Suprapubic skin (tissue), 4 donors: ENCODE measurements around the gene AFF1. TPM values are rescaled to one million over a fixed set of nuclear protein-coding genes. Genes with fewer than 3 reads are reported as not detected.

ENCODE experiments used
- DNase-seq, 2 donors: peaks; one replicate each; pipeline ENCODE4 v3.0.0-alpha.2; 2019; ENCODE audit warnings: low spot score in 2 of 2
- H3K27ac ChIP-seq: fragments of 200-600 bp; sonication (generic); one replicate; pipeline ENCODE4 v1.5.1; 2019
- H3K27me3 ChIP-seq: fragments of 200-600 bp; sonication (generic); one replicate; pipeline ENCODE4 v1.5.1; 2019
- H3K36me3 ChIP-seq: fragments of 200-600 bp; sonication (generic); one replicate; pipeline ENCODE4 v1.5.1; 2019
- H3K4me1 ChIP-seq: fragments of 200-600 bp; sonication (generic); one replicate; pipeline ENCODE4 v1.5.1; 2019
- H3K4me3 ChIP-seq: fragments of 200-600 bp; sonication (generic); one replicate; pipeline ENCODE4 v1.5.1; 2019; ENCODE audit warnings: mild to moderate bottlenecking
- H3K9me3 ChIP-seq: fragments of 200-600 bp; sonication (generic); one replicate; pipeline ENCODE4 v1.5.1; 2019
- EP300 ChIP-seq: sonication (generic); formaldehyde crosslinking; IDR thresholded peaks from one replicate; pipeline ENCODE4 v1.6.1; 2017; ENCODE audit warnings: antibody characterized with exemption
- POLR2A ChIP-seq, 2 donors: fragments of 450-650 bp; IDR thresholded peaks; one replicate each; pipeline ENCODE4 v1.6.1; 2017; ENCODE audit warnings: antibody characterized with exemption in 2 of 2, mild to moderate bottlenecking in 2 of 2, moderate library complexity in 2 of 2
- POLR2AphosphoS5 ChIP-seq, 3 donors: sonication (generic); formaldehyde crosslinking; IDR thresholded peaks; one replicate each; pipeline ENCODE4 v1.6.1; 2017; ENCODE audit warnings: antibody characterized with exemption in 3 of 3
- WGBS: methylation state at CpG from one replicate; pipeline ENCODE4 v1.1.5; 2018; 5-methylcytosine and 5-hydroxymethylcytosine counted together
- total RNA-seq, 4 donors: library from RNA; depleted of rRNA; stranded (reverse); fragments of >200 nt; gene quantifications; one replicate each; pipeline ENCODE4 v1.1.0, GENCODE V29; 2016
- TF ChIP-seq, protein P1 (sequence below), 2 donors: fragments of 200-600 bp in 1 of 2; fragments of 450-650 bp in 1 of 2; sonication (generic) in 1 of 2; IDR thresholded peaks; one replicate each; pipeline ENCODE4 v1.5.1; 2016 to 2019; ENCODE audit warnings: antibody characterized with exemption in 2 of 2, mild to moderate bottlenecking in 1 of 2, moderate library complexity in 1 of 2

Gene AFF1, protein sequence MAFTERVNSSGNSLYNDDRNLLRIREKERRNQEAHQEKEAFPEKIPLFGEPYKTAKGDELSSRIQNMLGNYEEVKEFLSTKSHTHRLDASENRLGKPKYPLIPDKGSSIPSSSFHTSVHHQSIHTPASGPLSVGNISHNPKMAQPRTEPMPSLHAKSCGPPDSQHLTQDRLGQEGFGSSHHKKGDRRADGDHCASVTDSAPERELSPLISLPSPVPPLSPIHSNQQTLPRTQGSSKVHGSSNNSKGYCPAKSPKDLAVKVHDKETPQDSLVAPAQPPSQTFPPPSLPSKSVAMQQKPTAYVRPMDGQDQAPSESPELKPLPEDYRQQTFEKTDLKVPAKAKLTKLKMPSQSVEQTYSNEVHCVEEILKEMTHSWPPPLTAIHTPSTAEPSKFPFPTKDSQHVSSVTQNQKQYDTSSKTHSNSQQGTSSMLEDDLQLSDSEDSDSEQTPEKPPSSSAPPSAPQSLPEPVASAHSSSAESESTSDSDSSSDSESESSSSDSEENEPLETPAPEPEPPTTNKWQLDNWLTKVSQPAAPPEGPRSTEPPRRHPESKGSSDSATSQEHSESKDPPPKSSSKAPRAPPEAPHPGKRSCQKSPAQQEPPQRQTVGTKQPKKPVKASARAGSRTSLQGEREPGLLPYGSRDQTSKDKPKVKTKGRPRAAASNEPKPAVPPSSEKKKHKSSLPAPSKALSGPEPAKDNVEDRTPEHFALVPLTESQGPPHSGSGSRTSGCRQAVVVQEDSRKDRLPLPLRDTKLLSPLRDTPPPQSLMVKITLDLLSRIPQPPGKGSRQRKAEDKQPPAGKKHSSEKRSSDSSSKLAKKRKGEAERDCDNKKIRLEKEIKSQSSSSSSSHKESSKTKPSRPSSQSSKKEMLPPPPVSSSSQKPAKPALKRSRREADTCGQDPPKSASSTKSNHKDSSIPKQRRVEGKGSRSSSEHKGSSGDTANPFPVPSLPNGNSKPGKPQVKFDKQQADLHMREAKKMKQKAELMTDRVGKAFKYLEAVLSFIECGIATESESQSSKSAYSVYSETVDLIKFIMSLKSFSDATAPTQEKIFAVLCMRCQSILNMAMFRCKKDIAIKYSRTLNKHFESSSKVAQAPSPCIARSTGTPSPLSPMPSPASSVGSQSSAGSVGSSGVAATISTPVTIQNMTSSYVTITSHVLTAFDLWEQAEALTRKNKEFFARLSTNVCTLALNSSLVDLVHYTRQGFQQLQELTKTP
- 100 to 1,000 TPM in 2 of 4 donors, 10 to 100 TPM in 2; 67.2 to 175 (median 103) TPM for total RNA-seq

DNA sequence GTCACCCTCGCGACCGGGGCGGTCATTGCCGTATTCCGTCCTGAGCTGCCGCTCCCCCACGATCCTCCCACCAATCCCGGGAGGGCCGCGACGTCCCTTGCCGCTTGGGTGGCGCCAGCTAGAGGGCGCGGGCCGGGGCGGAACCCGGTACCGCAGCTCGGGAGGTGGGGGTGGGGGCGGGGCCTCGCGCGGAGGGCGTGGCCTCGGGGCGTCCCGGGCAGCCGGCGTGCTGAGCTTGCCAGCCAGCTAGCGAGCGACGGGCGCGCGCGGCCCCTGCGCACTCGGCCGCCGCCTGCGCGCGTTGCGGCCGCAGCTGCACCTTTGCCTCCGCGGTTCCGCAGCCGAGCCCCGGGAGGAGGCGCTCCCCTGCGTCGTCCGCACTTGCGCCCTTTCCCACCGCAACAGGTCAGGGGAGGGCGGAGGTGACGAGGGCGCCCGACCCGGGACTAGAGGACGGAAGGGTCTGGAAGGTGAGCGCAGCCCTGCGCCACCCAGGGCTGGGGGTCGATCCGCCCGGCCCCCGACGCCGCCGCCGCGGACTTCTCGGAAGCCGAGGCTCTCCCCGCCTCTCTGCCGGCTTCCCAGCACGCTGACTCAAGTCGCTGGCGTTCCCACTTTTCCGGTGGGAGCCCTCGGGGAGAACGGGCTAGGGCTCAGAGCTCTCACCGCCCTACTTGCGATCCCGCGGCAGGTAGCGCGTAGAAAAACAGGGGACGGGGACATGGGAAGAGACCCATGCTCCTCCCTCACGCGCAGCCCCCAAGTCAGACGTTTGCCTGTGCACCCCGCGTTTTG, at the start of gene AFF1:
Gene AFF1 (plus strand): TSS at position 241 of the 795 bp plus-strand sequence. CDS start 13,523 bp downstream, outside the sequence.
- no peaks in the 10 kb centered on the region for H3K9me3 ChIP-seq
- peaks cover 56% of the 10 kb centered on the region for H3K4me1 ChIP-seq
- WGBS: under 1% methylated on average over 47 of the region's 97 CpGs
- H3K27ac ChIP-seq: peak within 1 kb of the TSS; percentile 99
- TF ChIP-seq EP300 (no peak), POLR2A (IDR thresholded peaks at IDR 0.05) (peak in 1 of 2 donors; percentile 82), POLR2AphosphoS5 (IDR thresholded peaks at IDR 0.05) (peak in 2 of 3 donors; percentile 46 to 83)
- TF ChIP-seq, protein P1, sequence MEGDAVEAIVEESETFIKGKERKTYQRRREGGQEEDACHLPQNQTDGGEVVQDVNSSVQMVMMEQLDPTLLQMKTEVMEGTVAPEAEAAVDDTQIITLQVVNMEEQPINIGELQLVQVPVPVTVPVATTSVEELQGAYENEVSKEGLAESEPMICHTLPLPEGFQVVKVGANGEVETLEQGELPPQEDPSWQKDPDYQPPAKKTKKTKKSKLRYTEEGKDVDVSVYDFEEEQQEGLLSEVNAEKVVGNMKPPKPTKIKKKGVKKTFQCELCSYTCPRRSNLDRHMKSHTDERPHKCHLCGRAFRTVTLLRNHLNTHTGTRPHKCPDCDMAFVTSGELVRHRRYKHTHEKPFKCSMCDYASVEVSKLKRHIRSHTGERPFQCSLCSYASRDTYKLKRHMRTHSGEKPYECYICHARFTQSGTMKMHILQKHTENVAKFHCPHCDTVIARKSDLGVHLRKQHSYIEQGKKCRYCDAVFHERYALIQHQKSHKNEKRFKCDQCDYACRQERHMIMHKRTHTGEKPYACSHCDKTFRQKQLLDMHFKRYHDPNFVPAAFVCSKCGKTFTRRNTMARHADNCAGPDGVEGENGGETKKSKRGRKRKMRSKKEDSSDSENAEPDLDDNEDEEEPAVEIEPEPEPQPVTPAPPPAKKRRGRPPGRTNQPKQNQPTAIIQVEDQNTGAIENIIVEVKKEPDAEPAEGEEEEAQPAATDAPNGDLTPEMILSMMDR (IDR thresholded peaks at IDR 0.05): peak in 1 of 2 donors; percentile 69
- H3K36me3 ChIP-seq: peaks cover 4% of the 10 kb centered on the region
- no peaks in the 10 kb centered on the region for H3K27me3 ChIP-seq
- DNase-seq: peak; percentile 96
- peak within 1 kb of the TSS; percentile 78 for H3K4me3 ChIP-seq

DNA sequence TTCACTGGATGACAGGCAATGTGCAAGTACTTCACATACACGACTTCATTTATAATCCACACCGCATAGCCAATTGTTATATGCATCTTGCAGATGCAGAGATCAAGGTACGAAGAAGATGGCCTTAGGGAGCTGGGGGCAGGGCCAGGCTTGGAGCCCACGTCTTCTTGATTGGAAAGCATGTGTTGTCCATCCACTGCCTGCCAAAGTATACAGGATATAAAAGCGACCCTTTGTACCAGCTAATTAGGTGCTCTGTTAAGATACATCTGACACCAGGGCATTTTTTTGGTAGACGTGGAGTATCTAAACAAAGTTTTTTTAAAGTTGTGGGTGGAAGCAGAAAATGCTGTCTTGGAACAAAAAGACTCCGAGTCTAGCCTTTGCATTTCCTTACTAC, 44.0 kb upstream of the AFF1 start:
- DNase-seq: no peak
- no peaks in the 10 kb centered on the region for H3K27me3 ChIP-seq
- H3K9me3 ChIP-seq: no peaks in the 10 kb centered on the region
- peaks cover 20% of the 10 kb centered on the region for H3K4me1 ChIP-seq
- no peaks in the 10 kb centered on the region for H3K36me3 ChIP-seq
- TF ChIP-seq, protein P1 (IDR thresholded peaks at IDR 0.05): no peak
- TF ChIP-seq POLR2A (IDR thresholded peaks at IDR 0.05): no peak
- WGBS: 42% methylated on average over 7 of the region's 7 CpGs
- H3K4me3 ChIP-seq: peak overlapping the region; percentile 91
- peak overlapping the region; percentile 99 for H3K27ac ChIP-seq

DNA sequence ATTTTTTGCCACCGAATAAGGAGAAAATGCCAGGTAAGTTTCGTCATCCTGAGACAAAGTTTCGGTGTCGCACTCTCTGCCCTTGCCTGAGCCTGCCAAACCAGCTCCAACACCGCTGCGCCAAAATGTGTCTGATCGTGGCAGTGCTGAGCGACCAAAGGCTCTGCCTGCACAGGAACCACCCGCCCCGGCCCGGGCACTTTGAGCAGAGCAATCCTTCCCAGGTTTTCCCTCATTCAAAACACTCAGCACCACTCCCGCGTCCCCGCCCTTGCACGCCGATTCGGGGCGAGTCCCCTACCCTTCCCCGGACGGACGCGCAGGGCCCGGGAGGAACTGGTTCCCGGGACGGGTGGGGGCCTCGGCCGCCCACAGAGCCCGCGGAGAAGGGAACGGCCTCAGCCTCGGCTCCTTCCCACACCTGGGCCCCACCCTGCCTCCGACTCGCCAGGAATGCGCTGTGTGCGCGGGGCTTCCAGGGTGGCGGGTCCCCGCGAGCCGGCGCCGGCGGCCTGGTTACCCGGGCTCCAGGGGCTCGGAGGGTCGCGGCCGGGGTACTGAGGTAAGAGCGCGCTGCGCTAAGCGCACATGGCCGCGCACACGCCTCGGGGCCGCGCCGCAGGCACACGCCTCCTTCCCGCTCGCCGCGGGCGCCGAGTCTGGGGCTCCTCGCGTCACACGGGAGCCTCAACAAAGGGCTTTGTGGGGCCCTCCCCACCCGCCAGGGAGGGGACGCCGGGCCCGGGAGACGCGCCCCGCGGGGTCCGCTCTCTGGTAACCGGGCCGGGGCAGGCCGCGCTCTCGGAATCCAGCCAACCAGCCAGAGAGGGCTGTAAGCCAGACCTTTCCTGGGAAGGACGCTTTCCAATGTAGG, 42.8 kb upstream of the AFF1 start, which contains the start of gene C4orf36:
Gene C4orf36 (minus strand): TSS at position 661 of the 874 bp plus-strand sequence. CDS start 902 bp downstream, outside the sequence.
- Histone ChIP-seq H3K4me1 (peaks cover 24% of the 10 kb centered on the region), H3K27me3 (no peaks in the 10 kb centered on the region), H3K4me3 (peak within 1 kb of the TSS; percentile 91), H3K9me3 (no peaks in the 10 kb centered on the region), H3K36me3 (no peaks in the 10 kb centered on the region), H3K27ac (peak within 1 kb of the TSS; percentile 99)
- WGBS: 3% methylated on average over 29 of the region's 84 CpGs
- TF ChIP-seq POLR2AphosphoS5 (IDR thresholded peaks at IDR 0.05): peak in 2 of 3 donors; percentile 61 to 79
- TF ChIP-seq EP300: no peak
- no peak for TF ChIP-seq POLR2A (IDR thresholded peaks at IDR 0.05)
- DNase-seq: peak; percentile 88

DNA sequence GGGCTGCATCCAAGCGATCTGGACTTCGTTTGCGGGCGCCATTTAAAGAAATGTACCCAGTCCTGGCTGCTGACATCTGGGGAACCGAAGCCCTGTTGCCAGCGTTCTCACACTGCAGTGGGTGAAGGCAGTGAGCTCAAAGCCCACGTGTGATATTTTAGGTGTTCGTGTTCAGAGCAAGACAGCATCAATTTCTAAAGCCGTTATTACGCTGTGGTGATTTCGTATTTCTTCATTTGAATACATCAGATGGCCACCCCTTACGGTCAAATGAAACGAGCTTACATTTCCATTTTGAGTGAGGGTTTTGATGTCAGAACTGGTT, 42.2 kb upstream of the AFF1 start:
- Histone ChIP-seq H3K9me3 (no peaks in the 10 kb centered on the region), H3K36me3 (no peaks in the 10 kb centered on the region), H3K27ac (peak overlapping the region; percentile 99), H3K4me1 (peaks cover 28% of the 10 kb centered on the region), H3K27me3 (no peaks in the 10 kb centered on the region), H3K4me3 (peak overlapping the region; percentile 91)
- 8% methylated on average over 13 of the region's 13 CpGs for WGBS
- DNase-seq: no peak
- TF ChIP-seq EP300 (no peak), POLR2AphosphoS5 (IDR thresholded peaks at IDR 0.05) (no peak)

DNA sequence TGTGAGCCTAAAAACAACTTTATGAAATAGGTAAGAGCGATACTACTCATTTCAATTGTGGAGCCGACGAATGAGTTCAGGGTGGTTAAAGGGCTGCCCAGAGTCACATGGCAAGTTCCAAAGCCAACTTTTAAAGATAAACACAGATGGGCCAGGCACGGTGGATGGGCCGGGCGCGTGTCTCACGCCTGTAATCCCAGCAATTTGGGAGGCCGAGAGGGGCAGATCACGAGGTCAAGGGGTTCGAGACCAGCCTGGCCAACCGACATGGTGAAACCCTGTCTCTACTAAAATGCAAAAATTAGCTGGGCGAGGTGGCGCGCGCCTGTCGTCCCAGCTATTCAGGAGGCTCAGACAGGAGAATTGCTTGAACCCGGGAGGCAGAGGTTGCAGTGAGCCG, 41.7 kb upstream of the AFF1 start:
- TF ChIP-seq EP300: no peak
- TF ChIP-seq, protein P1 (IDR thresholded peaks at IDR 0.05): no peak
- TF ChIP-seq POLR2AphosphoS5 (IDR thresholded peaks at IDR 0.05): no peak
- TF ChIP-seq POLR2A (IDR thresholded peaks at IDR 0.05): no peak
- H3K4me3 ChIP-seq: peak overlapping the region; percentile 91

More for the DNA sequence above, 41.7 kb upstream of the AFF1 start:
- Histone ChIP-seq H3K36me3 (no peaks in the 10 kb centered on the region), H3K27me3 (no peaks in the 10 kb centered on the region), H3K27ac (peak overlapping the region; percentile 99), H3K9me3 (no peaks in the 10 kb centered on the region), H3K4me1 (peaks cover 28% of the 10 kb centered on the region)
- WGBS: 73% methylated on average over 19 of the region's 19 CpGs
- no peak for DNase-seq
